SK-N-SH treated with all-trans-retinoic acid at 6 μM for 48 hours (cell line): Measurements from ENCODE around the gene SLC6A7.

Experiments
- TCF4 ChIP-seq: fragments of 250-450 bp; sonication (Bioruptor Pico); IDR thresholded peaks from 2 replicates; pipeline ENCODE4 v1.8.0; 2021; ENCODE audit warnings: mild to moderate bottlenecking, moderate library complexity, borderline replicate concordance
- TF ChIP-seq, protein P1 (sequence below): fragments of 250-450 bp; sonication (Bioruptor Pico); IDR thresholded peaks from 2 replicates; pipeline ENCODE4 v1.8.0; 2021; ENCODE audit warnings: low read depth, mild to moderate bottlenecking, moderate library complexity, borderline replicate concordance

DNA sequence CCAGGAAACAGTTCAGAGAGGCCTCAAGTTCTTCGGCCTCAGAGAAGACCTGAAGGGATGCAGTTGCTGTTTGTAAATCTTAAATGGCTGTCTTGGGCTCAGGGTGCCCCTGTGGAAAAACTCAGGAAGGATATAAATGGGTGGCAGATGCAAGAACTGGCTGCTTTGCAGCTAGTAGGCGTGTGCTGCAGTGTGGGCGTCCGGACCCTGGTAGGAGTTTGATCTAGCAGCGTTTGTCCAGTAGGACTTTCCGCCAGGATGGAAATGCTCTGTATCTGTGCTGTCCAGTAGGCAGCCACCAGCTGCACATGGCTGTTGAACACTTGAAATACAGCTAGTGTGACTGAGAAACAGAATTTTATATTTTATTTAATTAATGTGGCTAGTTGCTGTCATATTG, 15.6 kb upstream of the SLC6A7 start:
- TF ChIP-seq, protein P1, sequence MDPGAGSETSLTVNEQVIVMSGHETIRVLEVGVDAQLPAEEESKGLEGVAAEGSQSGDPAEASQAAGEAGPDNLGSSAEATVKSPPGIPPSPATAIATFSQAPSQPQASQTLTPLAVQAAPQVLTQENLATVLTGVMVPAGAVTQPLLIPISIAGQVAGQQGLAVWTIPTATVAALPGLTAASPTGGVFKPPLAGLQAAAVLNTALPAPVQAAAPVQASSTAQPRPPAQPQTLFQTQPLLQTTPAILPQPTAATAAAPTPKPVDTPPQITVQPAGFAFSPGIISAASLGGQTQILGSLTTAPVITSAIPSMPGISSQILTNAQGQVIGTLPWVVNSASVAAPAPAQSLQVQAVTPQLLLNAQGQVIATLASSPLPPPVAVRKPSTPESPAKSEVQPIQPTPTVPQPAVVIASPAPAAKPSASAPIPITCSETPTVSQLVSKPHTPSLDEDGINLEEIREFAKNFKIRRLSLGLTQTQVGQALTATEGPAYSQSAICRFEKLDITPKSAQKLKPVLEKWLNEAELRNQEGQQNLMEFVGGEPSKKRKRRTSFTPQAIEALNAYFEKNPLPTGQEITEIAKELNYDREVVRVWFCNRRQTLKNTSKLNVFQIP (CRISPR knock-in tag), result no peak
- TF ChIP-seq TCF4 (CRISPR knock-in tag), result no peak
